OCI-LY1 (cell line): ENCODE results near the gene CCL27.

Experiments used
- H2AFZ ChIP-seq: fragments of 200-600 bp; sonication (generic), shearing (Covaris generic); 2 replicates; pipeline ENCODE4 v1.6.0; 2014; ENCODE audit warnings: antibody characterized with exemption, mild to moderate bottlenecking, low read length
- H3F3A ChIP-seq: fragments of 200-600 bp; sonication (generic), shearing (Covaris generic); 2 replicates; pipeline ENCODE4 v1.6.0; 2014; ENCODE audit warnings: mild to moderate bottlenecking, antibody characterized with exemption, low read length, moderate library complexity; ENCODE audit not compliant: insufficient read depth
- H3K27ac ChIP-seq: fragments of 200-600 bp; sonication (generic); 2 replicates; pipeline ENCODE4 v1.5.1; 2014; ENCODE audit warnings: low read length, mixed run types, mild to moderate bottlenecking, low read depth; ENCODE audit not compliant: poor library complexity, severe bottlenecking
- H3K27me3 ChIP-seq: fragments of 200-600 bp; sonication (generic); 2 replicates; pipeline ENCODE4 v1.6.0; 2014; ENCODE audit warnings: antibody characterized with exemption, mild to moderate bottlenecking, low read length, moderate library complexity; ENCODE audit not compliant: insufficient read depth
- H3K36me3 ChIP-seq: fragments of 200-600 bp; sonication (generic); 2 replicates; pipeline ENCODE4 v1.6.1; 2014; ENCODE audit warnings: mild to moderate bottlenecking, antibody characterized with exemption, low read length, moderate library complexity, mixed read lengths; ENCODE audit not compliant: insufficient read depth
- H3K4me1 ChIP-seq: fragments of 200-600 bp; sonication (generic); 2 replicates; pipeline ENCODE4 v1.5.1; 2014; ENCODE audit warnings: mild to moderate bottlenecking, low read length, moderate library complexity; ENCODE audit not compliant: insufficient read depth, severe bottlenecking
- H3K4me2 ChIP-seq: fragments of 200-600 bp; sonication (generic), shearing (Covaris generic); 2 replicates; pipeline ENCODE4 v1.6.1; 2014; ENCODE audit warnings: low read length
- H3K4me3 ChIP-seq: fragments of 200-600 bp; sonication (generic); 2 replicates; pipeline ENCODE4 v1.5.1; 2014; ENCODE audit warnings: low read length, low read depth, mild to moderate bottlenecking, mixed read lengths; ENCODE audit not compliant: poor library complexity, severe bottlenecking
- H3K79me2 ChIP-seq: fragments of 200-600 bp; shearing (Covaris generic); 2 replicates; pipeline ENCODE4 v1.6.1; 2016; ENCODE audit warnings: mixed run types, low read length, mixed read lengths; ENCODE audit not compliant: insufficient read depth
- H3K9ac ChIP-seq: fragments of 200-600 bp; sonication (generic), shearing (Covaris generic); 2 replicates; pipeline ENCODE4 v1.6.1; 2014; ENCODE audit warnings: mild to moderate bottlenecking, low read length, mixed read lengths
- H3K9me2 ChIP-seq: fragments of 200-600 bp; sonication (generic), shearing (Covaris generic); 2 replicates; pipeline ENCODE4 v1.6.1; 2014; ENCODE audit warnings: low read depth, mild to moderate bottlenecking, low read length, mixed read lengths
- H3K9me3 ChIP-seq: fragments of 200-600 bp; shearing (Covaris generic); 2 replicates; pipeline ENCODE4 v1.6.1; 2014; ENCODE audit warnings: low read length, mixed read lengths
- H4K20me1 ChIP-seq: fragments of 200-600 bp; sonication (generic), shearing (Covaris generic); 2 replicates; pipeline ENCODE4 v1.6.0; 2016; ENCODE audit warnings: mild to moderate bottlenecking, low read length; ENCODE audit not compliant: insufficient read depth
- EZH2 ChIP-seq: fragments of 200-600 bp; sonication (generic), shearing (Covaris generic); IDR thresholded peaks from 2 replicates; pipeline ENCODE4 v1.8.0; 2017; ENCODE audit warnings: borderline replicate concordance, mixed run types, mild to moderate bottlenecking, antibody characterized with exemption, low read length, moderate library complexity, mixed read lengths
- TF ChIP-seq, protein P1 (sequence below): fragments of 200-600 bp; sonication (generic), shearing (Covaris generic); IDR thresholded peaks from 2 replicates; pipeline ENCODE4 v1.5.1; 2017; ENCODE audit warnings: mild to moderate bottlenecking, antibody characterized with exemption, low read length, moderate library complexity, mixed read lengths

The CCL27 gene

DNA sequence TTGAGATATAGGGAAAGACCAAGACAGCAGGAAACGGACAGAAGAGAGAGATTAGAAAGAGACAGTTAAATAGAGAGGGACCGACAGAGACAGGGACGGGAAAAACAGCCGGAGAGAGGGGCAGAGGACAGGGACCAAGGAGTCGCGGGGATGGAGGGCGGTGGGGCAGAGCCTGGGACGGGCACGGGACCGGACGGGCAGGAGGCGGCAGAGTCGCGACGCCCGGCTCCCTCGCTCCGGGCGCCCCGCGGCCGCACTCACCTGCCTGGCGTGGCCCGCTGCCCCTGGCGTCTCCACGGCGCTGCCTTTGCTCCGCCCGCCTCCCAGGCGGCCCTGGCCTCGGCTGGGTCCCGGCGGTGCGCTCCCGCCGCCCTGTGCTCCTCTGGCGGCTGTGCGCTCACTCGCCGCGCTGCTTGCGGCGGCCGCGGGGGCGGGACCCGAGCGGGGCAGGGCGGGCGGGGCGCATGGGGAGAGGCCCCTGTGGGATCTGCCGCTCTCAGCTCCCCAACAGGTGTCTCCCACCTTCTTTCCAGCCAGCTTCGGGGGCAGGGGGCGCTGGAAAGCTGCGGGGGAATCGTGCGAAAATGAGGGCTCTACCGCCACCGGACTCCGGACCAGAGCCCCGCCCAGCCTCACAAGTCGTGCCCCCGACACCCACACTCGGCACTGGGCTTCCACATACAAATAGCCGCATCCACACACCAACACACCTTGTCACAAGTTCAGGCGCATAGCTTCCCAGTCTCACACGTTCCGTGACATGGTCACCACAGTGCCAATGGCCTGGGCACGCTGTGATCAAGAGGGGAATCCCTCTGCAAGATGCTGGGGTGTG lies 33.6 kb downstream of the CCL27 start, which contains the start of gene ARID3C:
Gene ARID3C (minus strand): TSS at position 411 of the 835 bp plus-strand sequence. CDS start 1,052 bp downstream, outside the sequence.
- H3K27ac ChIP-seq = no peak within 1 kb of the TSS
- H3K9ac ChIP-seq = no peak within 1 kb of the TSS; the same call in 1 of the 2 replicates
- H2AFZ ChIP-seq = no peak within 1 kb of the TSS
- H3K4me1 ChIP-seq = peaks cover 14% of the 10 kb centered on the region
- peak within 1 kb of the TSS; percentile 44 for H3K4me3 ChIP-seq
- H3K4me2 ChIP-seq = peak within 1 kb of the TSS; percentile 50
- H3F3A ChIP-seq = no peaks in the 10 kb centered on the region
- H3K9me2 ChIP-seq = no peaks in the 10 kb centered on the region
- no peaks in the 10 kb centered on the region for H4K20me1 ChIP-seq
- peaks cover 15% of the 10 kb centered on the region; the same call in 1 of the 2 replicates for H3K27me3 ChIP-seq
- TF ChIP-seq, protein P1, sequence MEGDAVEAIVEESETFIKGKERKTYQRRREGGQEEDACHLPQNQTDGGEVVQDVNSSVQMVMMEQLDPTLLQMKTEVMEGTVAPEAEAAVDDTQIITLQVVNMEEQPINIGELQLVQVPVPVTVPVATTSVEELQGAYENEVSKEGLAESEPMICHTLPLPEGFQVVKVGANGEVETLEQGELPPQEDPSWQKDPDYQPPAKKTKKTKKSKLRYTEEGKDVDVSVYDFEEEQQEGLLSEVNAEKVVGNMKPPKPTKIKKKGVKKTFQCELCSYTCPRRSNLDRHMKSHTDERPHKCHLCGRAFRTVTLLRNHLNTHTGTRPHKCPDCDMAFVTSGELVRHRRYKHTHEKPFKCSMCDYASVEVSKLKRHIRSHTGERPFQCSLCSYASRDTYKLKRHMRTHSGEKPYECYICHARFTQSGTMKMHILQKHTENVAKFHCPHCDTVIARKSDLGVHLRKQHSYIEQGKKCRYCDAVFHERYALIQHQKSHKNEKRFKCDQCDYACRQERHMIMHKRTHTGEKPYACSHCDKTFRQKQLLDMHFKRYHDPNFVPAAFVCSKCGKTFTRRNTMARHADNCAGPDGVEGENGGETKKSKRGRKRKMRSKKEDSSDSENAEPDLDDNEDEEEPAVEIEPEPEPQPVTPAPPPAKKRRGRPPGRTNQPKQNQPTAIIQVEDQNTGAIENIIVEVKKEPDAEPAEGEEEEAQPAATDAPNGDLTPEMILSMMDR = no peak
- no peak for TF ChIP-seq EZH2
- no peaks in the 10 kb centered on the region for H3K79me2 ChIP-seq
- H3K9me3 ChIP-seq = no peaks in the 10 kb centered on the region
- H3K36me3 ChIP-seq = no peaks in the 10 kb centered on the region

DNA sequence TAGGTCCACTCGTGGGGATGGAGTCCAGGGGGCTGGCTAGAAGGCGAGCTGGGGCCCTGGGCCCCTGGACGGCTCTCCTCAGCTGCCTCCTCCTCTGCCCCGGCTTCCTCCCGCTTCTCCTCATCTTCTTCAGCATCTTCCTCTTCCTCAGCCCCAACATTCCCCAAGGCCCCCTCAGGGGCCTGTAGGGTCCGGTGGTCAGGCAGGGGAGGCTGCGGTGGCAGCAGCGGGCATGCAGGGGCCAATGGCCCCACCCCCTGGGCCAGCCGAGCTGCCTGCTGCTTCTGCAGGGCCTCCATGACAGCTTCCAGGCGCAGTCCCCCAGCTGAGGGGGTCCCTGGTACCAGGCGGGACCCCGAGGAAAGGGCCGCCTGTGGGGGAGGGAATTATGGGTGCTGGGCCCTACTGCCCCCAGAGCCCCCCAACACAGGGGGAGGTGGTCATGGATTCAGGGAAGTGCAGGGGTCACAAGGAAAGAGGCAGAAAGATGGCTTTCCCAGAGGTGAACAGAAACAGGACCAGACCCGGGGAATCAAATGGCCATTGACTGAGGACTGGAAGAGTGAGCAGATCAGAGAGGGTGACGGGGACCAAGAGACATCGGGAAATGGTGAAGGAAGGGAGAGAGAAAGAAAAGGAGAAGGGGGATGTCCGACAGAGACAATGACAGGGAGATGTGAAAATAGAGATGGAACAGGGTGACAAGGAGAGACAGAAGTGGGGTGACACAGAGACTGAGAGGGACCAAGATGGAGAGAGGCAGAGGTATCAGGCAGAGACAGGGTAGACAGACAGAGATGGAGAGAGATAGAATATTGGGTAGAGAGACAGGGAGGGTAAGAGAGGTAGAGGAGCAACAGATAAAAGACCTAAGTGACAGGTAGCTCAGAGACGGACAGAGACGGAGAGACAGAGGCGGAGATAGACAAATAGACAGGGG lies 34.5 kb downstream of the CCL27 start:
- H3K9me3 ChIP-seq = no peaks in the 10 kb centered on the region
- no peak overlapping the region for H3K27ac ChIP-seq
- no peaks in the 10 kb centered on the region for H3K9me2 ChIP-seq
- peak overlapping the region; percentile 44 for H3K4me3 ChIP-seq
- H3K36me3 ChIP-seq = no peaks in the 10 kb centered on the region
- no peak for TF ChIP-seq EZH2
- TF ChIP-seq, protein P1 = no peak
- H3K4me2 ChIP-seq = peak overlapping the region; percentile 50; the same call in 1 of the 2 replicates
- H4K20me1 ChIP-seq = no peaks in the 10 kb centered on the region
- H3K27me3 ChIP-seq = peaks cover 15% of the 10 kb centered on the region; the same call in 1 of the 2 replicates
- H3K79me2 ChIP-seq = no peaks in the 10 kb centered on the region
- no peaks in the 10 kb centered on the region for H3F3A ChIP-seq
- H2AFZ ChIP-seq = no peak overlapping the region
- H3K9ac ChIP-seq = no peak overlapping the region
- H3K4me1 ChIP-seq = peaks cover 18% of the 10 kb centered on the region

DNA sequence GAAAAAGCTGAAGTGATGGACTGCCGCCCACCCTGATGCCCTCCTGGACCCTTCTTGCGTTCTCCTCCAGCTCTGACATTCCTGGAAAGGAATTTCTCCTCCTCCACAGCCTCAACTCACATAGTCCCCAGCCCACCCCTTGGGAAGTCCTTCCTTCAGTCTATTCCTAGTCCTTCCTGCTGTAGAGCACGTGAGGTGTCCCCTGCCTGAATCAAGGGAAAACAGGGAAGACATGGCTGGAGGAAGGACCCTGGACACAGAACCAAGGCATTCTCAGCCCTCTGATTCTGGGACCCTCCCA lies 37.3 kb downstream of the CCL27 start:
- Histone ChIP-seq H3K9me2 (no peaks in the 10 kb centered on the region), H4K20me1 (no peaks in the 10 kb centered on the region), H3K36me3 (no peaks in the 10 kb centered on the region), H3K9ac (no peak overlapping the region), H3K27ac (no peak overlapping the region), H3K4me2 (no peak overlapping the region), H3K79me2 (no peaks in the 10 kb centered on the region), H3K27me3 (peaks cover 9% of the 10 kb centered on the region; the same call in 1 of the 2 replicates), H3F3A (no peaks in the 10 kb centered on the region), H3K4me3 (no peak overlapping the region), H3K4me1 (peaks cover 24% of the 10 kb centered on the region), H3K9me3 (no peaks in the 10 kb centered on the region), H2AFZ (no peak overlapping the region)
- TF ChIP-seq, protein P1 = no peak
